ENCODE data around the gene KRTAP10-7.

KRTAP10-7 gene

DNA sequence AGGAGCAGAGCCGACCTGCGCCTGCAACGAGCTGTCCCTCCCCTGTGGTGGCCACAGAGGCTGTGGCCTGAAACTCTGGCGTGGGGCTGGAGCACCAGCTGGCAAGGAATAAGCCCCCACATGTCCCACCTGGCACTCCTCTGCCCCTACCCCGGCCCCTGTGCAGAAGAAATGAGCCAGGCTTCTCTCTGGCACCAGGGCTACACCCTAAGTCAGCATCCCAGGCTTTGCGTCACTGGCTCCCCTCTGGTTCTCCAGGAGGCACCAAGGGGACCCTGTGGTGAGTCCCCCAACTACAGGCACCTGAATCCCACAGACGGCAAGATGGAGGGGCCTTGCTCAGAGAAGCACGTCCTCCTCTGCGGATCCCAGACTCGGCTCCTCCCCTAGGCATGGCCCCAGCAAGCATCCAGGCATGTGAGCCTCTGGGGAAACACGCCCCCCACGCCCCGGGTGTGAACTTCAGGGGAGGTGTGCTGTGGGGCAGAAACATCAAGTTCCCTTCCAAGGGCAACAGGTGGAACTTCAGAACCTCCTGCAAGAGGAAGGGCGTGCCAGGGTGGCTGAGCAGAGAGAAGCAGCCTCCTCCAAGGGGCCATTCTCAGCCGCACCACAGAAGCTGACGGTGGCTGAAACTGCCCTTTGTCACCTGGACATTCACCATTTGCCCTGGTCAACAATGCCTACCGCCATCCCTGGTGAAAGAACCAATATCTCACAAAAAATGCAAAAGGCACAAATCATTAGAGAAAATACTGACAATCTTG is 2.9 kb downstream of the KRTAP10-7 start:
- Histone ChIP-seq H3K36me3 (ENCODE audit: control insufficient read depth, low read length) (no peaks in the 10 kb centered on the region), H3K4me3 (ENCODE audit: low read length) (no peak overlapping the region), H3K9me2 (replicated peaks; ENCODE audit: control insufficient read depth, low read length) (no peaks in the 10 kb centered on the region), H3K27me3 (ENCODE audit: control insufficient read depth, low read length) (no peaks in the 10 kb centered on the region), H3K4me2 (ENCODE audit: low read length) (no peak overlapping the region), H3K4me1 (ENCODE audit: control insufficient read depth, low read length) (no peaks in the 10 kb centered on the region), H3K27ac (ENCODE audit: low read depth, low read length) (no peak overlapping the region), H3K79me2 (ENCODE audit: control insufficient read depth, low read length) (no peaks in the 10 kb centered on the region), H4K20me1 (ENCODE audit: control insufficient read depth, insufficient read depth, low read depth, low read length) (no peaks in the 10 kb centered on the region), H3K9me3 (ENCODE audit: control insufficient read depth, insufficient read depth, low read length) (no peaks in the 10 kb centered on the region), H3F3A (ENCODE audit: control insufficient read depth, insufficient read depth) (no peaks in the 10 kb centered on the region)
- TF ChIP-seq, protein P1, sequence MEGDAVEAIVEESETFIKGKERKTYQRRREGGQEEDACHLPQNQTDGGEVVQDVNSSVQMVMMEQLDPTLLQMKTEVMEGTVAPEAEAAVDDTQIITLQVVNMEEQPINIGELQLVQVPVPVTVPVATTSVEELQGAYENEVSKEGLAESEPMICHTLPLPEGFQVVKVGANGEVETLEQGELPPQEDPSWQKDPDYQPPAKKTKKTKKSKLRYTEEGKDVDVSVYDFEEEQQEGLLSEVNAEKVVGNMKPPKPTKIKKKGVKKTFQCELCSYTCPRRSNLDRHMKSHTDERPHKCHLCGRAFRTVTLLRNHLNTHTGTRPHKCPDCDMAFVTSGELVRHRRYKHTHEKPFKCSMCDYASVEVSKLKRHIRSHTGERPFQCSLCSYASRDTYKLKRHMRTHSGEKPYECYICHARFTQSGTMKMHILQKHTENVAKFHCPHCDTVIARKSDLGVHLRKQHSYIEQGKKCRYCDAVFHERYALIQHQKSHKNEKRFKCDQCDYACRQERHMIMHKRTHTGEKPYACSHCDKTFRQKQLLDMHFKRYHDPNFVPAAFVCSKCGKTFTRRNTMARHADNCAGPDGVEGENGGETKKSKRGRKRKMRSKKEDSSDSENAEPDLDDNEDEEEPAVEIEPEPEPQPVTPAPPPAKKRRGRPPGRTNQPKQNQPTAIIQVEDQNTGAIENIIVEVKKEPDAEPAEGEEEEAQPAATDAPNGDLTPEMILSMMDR (IDR thresholded peaks at IDR 0.05; ENCODE audit: low read depth, low read length, poor library complexity, severe bottlenecking) = no peak
- TF ChIP-seq EZH2phosphoT487 (IDR thresholded peaks at IDR 0.05; ENCODE audit: borderline replicate concordance, low read length) = no peak

DNA sequence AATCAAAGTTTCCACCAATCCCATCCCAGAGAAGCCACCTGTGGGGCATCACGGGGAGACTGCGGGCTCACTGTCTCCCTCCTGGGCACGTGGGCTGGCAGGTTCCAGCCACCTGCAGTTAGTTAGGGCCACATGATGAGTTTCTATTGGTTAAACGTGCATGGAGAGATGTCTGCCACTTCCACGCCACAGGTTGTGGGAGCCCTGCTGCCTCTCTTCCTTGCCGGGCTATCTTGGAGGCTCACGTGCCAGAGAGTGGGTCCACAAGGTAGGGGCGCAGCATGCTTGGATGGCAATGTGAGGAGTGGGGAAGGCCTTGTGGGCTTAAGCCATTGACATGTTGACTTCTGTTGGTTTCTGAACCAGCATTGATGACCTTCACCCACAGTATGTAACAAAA is 3.5 kb downstream of the KRTAP10-7 start:
- TF ChIP-seq, protein P1 (IDR thresholded peaks at IDR 0.05; ENCODE audit: low read depth, low read length, poor library complexity, severe bottlenecking) = no peak
- TF ChIP-seq EZH2phosphoT487 (IDR thresholded peaks at IDR 0.05; ENCODE audit: borderline replicate concordance, low read length) = no peak
- no peaks in the 10 kb centered on the region for H3K36me3 ChIP-seq (ENCODE audit: control insufficient read depth, low read length)
- H3K79me2 ChIP-seq (ENCODE audit: control insufficient read depth, low read length) = no peaks in the 10 kb centered on the region
- H3K9me3 ChIP-seq (ENCODE audit: control insufficient read depth, insufficient read depth, low read length) = 0 out of 2 replicates have a peak, but pooled peaks cover 2% of the 10 kb centered on the region
- no peak overlapping the region for H3K4me3 ChIP-seq (ENCODE audit: low read length)
- no peaks in the 10 kb centered on the region for H4K20me1 ChIP-seq (ENCODE audit: control insufficient read depth, insufficient read depth, low read depth, low read length)
- no peak overlapping the region for H3K4me2 ChIP-seq (ENCODE audit: low read length)
- H3K27ac ChIP-seq (ENCODE audit: low read depth, low read length) = no peak overlapping the region
- no peaks in the 10 kb centered on the region for H3K27me3 ChIP-seq (ENCODE audit: control insufficient read depth, low read length)
- H3F3A ChIP-seq (ENCODE audit: control insufficient read depth, insufficient read depth) = no peaks in the 10 kb centered on the region
- no peaks in the 10 kb centered on the region for H3K9me2 ChIP-seq (replicated peaks; ENCODE audit: control insufficient read depth, low read length)
- H3K4me1 ChIP-seq (ENCODE audit: control insufficient read depth, low read length) = no peaks in the 10 kb centered on the region

DNA sequence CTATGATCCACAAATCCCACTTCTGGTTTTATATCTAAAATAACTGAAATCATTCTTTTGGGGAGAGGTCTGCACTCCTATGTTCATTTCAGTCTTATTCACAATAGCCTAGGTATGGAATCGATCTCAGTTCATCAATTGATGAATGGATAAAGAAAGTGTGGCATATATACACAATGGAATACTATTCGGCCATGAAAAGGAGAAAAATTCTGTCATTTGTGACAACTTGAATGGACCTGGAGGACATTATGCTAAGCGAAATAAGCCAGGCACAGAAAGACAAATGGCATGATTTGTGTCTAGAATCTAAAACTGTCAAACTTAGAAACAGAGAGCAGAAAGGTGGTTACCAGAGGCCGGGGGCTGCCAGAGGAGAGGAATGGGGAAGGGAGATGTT is 6.1 kb downstream of the KRTAP10-7 start:
- no peaks in the 10 kb centered on the region for H3K79me2 ChIP-seq (ENCODE audit: control insufficient read depth, low read length)
- peaks cover 8% of the 10 kb centered on the region for H3K9me3 ChIP-seq (ENCODE audit: control insufficient read depth, insufficient read depth, low read length)
- no peaks in the 10 kb centered on the region for H3K9me2 ChIP-seq (replicated peaks; ENCODE audit: control insufficient read depth, low read length)
- no peaks in the 10 kb centered on the region for H3K36me3 ChIP-seq (ENCODE audit: control insufficient read depth, low read length)
- no peak overlapping the region for H3K4me3 ChIP-seq (ENCODE audit: low read length)
- no peaks in the 10 kb centered on the region for H4K20me1 ChIP-seq (ENCODE audit: control insufficient read depth, insufficient read depth, low read depth, low read length)
- H3K4me2 ChIP-seq (ENCODE audit: low read length) = no peak overlapping the region
- H3K27ac ChIP-seq (ENCODE audit: low read depth, low read length) = no peak overlapping the region
- H3K4me1 ChIP-seq (ENCODE audit: control insufficient read depth, low read length) = no peaks in the 10 kb centered on the region
- no peaks in the 10 kb centered on the region for H3F3A ChIP-seq (ENCODE audit: control insufficient read depth, insufficient read depth)
- no peaks in the 10 kb centered on the region for H3K27me3 ChIP-seq (ENCODE audit: control insufficient read depth, low read length)
- no peak for TF ChIP-seq EZH2phosphoT487 (IDR thresholded peaks at IDR 0.05; ENCODE audit: borderline replicate concordance, low read length)
- TF ChIP-seq, protein P1 (IDR thresholded peaks at IDR 0.05; ENCODE audit: low read depth, low read length, poor library complexity, severe bottlenecking) = no peak
